Fibroblast of lung (primary cell): ENCODE data around the gene NDP.

Experiments
- CTCF ChIP-seq, 2 donors: IDR thresholded peaks in 1 of 2; conservative IDR thresholded peaks in 1 of 2; 1 replicate in 1 of 2; 2 replicates in 1 of 2; pipeline ENCODE4 v1.5.1; 2011 to 2012; ENCODE audit warnings: low read length in 2 of 2, control low read depth in 1 of 2, inconsistent platforms in 1 of 2, low read depth in 1 of 2, mild to moderate bottlenecking in 1 of 2
- EZH2 ChIP-seq: IDR thresholded peaks from 2 replicates; pipeline ENCODE4 v1.5.1; 2012; ENCODE audit warnings: low read length, control low read depth, mild to moderate bottlenecking; ENCODE audit errors: missing control alignments

GRCh38 chrX:43961699-43962098 is 11.5 kb downstream of the NDP start:
- TF ChIP-seq CTCF (conservative IDR thresholded peaks at IDR 0.05 in 1 of 2, IDR thresholded peaks at IDR 0.05 in 1 of 2; ENCODE audit: low read depth in 1 of 2, low read length in 2 of 2) (peak in 1 of 2 donors; percentile 24), EZH2 (no peak)
